HEK293 (cell line): ENCODE measurements around the gene PLEKHO2.

Experiments
- CTCF ChIA-PET: fragments of 350-600 bp; formaldehyde crosslinking; extraction: SDS; loops from one replicate; lab custom pipeline; 2021; ENCODE audit warnings: antibody characterized with exemption; lab: Yijun Ruan, JAX
- POLR2A ChIA-PET: fragments of 300-600 bp; formaldehyde crosslinking; extraction: SDS; loops from one replicate; lab custom pipeline; 2020; ENCODE audit warnings: antibody characterized with exemption, inconsistent platforms; lab: Yijun Ruan, JAX
- H3K27ac ChIP-seq: fragments of 200-500 bp; sonication (Bioruptor generic); 2 replicates; pipeline ENCODE4 v1.5.1; 2014; ENCODE audit warnings: low read depth, low read length, control low read depth, inconsistent platforms; ENCODE audit errors: extremely low read depth
- H3K36me3 ChIP-seq, 2 experiments: fragments of 200-500 bp in 1 of 2; sonication (Bioruptor generic) in 1 of 2; 1 replicate in 1 of 2; 2 replicates in 1 of 2; pipeline ENCODE4 v1.5.1; 2014 to 2017; ENCODE audit warnings: inconsistent platforms in 2 of 2, low read length in 2 of 2; ENCODE audit not compliant: control insufficient read depth in 2 of 2, insufficient read depth in 1 of 2
- H3K4me1 ChIP-seq: fragments of 200-500 bp; sonication (Bioruptor generic); 2 replicates; pipeline ENCODE4 v1.5.1; 2014; ENCODE audit warnings: mild to moderate bottlenecking, low read length, inconsistent platforms; ENCODE audit not compliant: control insufficient read depth, insufficient read depth
- H3K4me3 ChIP-seq: 2 replicates; pipeline ENCODE4 v1.5.1; 2011; ENCODE audit warnings: low read depth, mild to moderate bottlenecking, control low read depth, low read length, moderate library complexity
- H3K9me3 ChIP-seq: fragments of 200-500 bp; sonication (Bioruptor generic); 2 replicates; pipeline ENCODE4 v1.5.1; 2014; ENCODE audit warnings: low read depth, low read length, inconsistent platforms; ENCODE audit not compliant: control insufficient read depth, insufficient read depth
- EGR2 ChIP-seq: fragments of 450-650 bp; formaldehyde crosslinking; IDR thresholded peaks from 2 replicates; pipeline ENCODE4 v1.5.1; 2016; ENCODE audit warnings: low read depth, missing biosample characterization, missing genetic modification characterization
- GFI1B ChIP-seq: fragments of 450-650 bp; formaldehyde crosslinking; IDR thresholded peaks from 2 replicates; pipeline ENCODE4 v1.5.1; 2016; ENCODE audit warnings: missing biosample characterization, missing genetic modification characterization
- GLIS1 ChIP-seq: fragments of 450-650 bp; formaldehyde crosslinking; IDR thresholded peaks from 2 replicates; pipeline ENCODE4 v1.5.1; 2016; ENCODE audit warnings: missing biosample characterization, missing genetic modification characterization
- KLF1 ChIP-seq: fragments of 450-650 bp; formaldehyde crosslinking; IDR thresholded peaks from 2 replicates; pipeline ENCODE4 v1.5.1; 2016; ENCODE audit warnings: missing biosample characterization, missing genetic modification characterization
- KLF7 ChIP-seq: fragments of 450-650 bp; formaldehyde crosslinking; IDR thresholded peaks from 2 replicates; pipeline ENCODE4 v1.5.1; 2016; ENCODE audit warnings: missing biosample characterization, missing genetic modification characterization, borderline replicate concordance
- MEIS1 ChIP-seq: sonication (generic); formaldehyde crosslinking; IDR thresholded peaks from 2 replicates; pipeline ENCODE4 v1.8.1; 2022; ENCODE audit warnings: missing genetic modification reagents, mild to moderate bottlenecking, borderline replicate concordance
- SALL2 ChIP-seq: fragments of 450-650 bp; formaldehyde crosslinking; IDR thresholded peaks from 2 replicates; pipeline ENCODE4 v1.5.0; 2017; ENCODE audit warnings: missing biosample characterization, mild to moderate bottlenecking, missing genetic modification characterization, borderline replicate concordance
- SCRT2 ChIP-seq: fragments of 450-650 bp; formaldehyde crosslinking; IDR thresholded peaks from 2 replicates; pipeline ENCODE4 v1.5.1; 2016; ENCODE audit warnings: missing biosample characterization, missing genetic modification characterization
- ZBTB17 ChIP-seq: fragments of 450-650 bp; formaldehyde crosslinking; IDR thresholded peaks from 2 replicates; pipeline ENCODE4 v1.5.1; 2016; ENCODE audit warnings: missing biosample characterization, missing genetic modification characterization
- ZBTB8A ChIP-seq: fragments of 450-650 bp; formaldehyde crosslinking; IDR thresholded peaks from 2 replicates; pipeline ENCODE4 v1.5.1; 2016; ENCODE audit warnings: missing biosample characterization, missing genetic modification characterization
- ZFP41 ChIP-seq: fragments of 450-650 bp; formaldehyde crosslinking; IDR thresholded peaks from 2 replicates; pipeline ENCODE4 v1.5.1; 2016; ENCODE audit warnings: missing biosample characterization, missing genetic modification characterization, borderline replicate concordance
- ZFP69B ChIP-seq: fragments of 450-650 bp; formaldehyde crosslinking; IDR thresholded peaks from 2 replicates; pipeline ENCODE4 v1.5.1; 2016; ENCODE audit warnings: missing biosample characterization, missing genetic modification characterization
- ZNF157 ChIP-seq: fragments of 450-650 bp; formaldehyde crosslinking; IDR thresholded peaks from 2 replicates; pipeline ENCODE4 v1.5.1; 2016; ENCODE audit warnings: missing biosample characterization, missing genetic modification characterization
- ZNF174 ChIP-seq: fragments of 450-650 bp; formaldehyde crosslinking; IDR thresholded peaks from 2 replicates; pipeline ENCODE4 v1.5.0; 2017; ENCODE audit warnings: missing biosample characterization, mild to moderate bottlenecking, missing genetic modification characterization
- ZNF324 ChIP-seq: fragments of 450-650 bp; formaldehyde crosslinking; IDR thresholded peaks from 2 replicates; pipeline ENCODE4 v1.5.1; 2016; ENCODE audit warnings: missing biosample characterization, missing genetic modification characterization
- ZNF629 ChIP-seq: fragments of 450-650 bp; formaldehyde crosslinking; IDR thresholded peaks from 2 replicates; pipeline ENCODE4 v1.5.1; 2017; ENCODE audit warnings: missing biosample characterization, missing genetic modification characterization
- ZNF677 ChIP-seq: fragments of 450-650 bp; IDR thresholded peaks from 2 replicates; pipeline ENCODE4 v1.5.0; 2018; ENCODE audit warnings: missing biosample characterization, mild to moderate bottlenecking, missing genetic modification characterization, moderate library complexity
- ZNF792 ChIP-seq: fragments of 450-650 bp; formaldehyde crosslinking; IDR thresholded peaks from 2 replicates; pipeline ENCODE4 v1.5.1; 2016; ENCODE audit warnings: missing biosample characterization, missing genetic modification characterization
- ZNF837 ChIP-seq: fragments of 450-650 bp; formaldehyde crosslinking; IDR thresholded peaks from 2 replicates; pipeline ENCODE4 v1.5.1; 2016; ENCODE audit warnings: missing biosample characterization, missing genetic modification characterization
- TF ChIP-seq, protein P1 (sequence below): fragments of 450-650 bp; formaldehyde crosslinking; IDR thresholded peaks from 2 replicates; pipeline ENCODE4 v1.5.1; 2017; ENCODE audit warnings: missing biosample characterization, missing genetic modification characterization
- TF ChIP-seq, protein P2 (sequence below): fragments of 450-650 bp; formaldehyde crosslinking; IDR thresholded peaks from 2 replicates; pipeline ENCODE4 v1.5.1; 2016; ENCODE audit warnings: missing biosample characterization, missing genetic modification characterization

PLEKHO2 gene

DNA sequence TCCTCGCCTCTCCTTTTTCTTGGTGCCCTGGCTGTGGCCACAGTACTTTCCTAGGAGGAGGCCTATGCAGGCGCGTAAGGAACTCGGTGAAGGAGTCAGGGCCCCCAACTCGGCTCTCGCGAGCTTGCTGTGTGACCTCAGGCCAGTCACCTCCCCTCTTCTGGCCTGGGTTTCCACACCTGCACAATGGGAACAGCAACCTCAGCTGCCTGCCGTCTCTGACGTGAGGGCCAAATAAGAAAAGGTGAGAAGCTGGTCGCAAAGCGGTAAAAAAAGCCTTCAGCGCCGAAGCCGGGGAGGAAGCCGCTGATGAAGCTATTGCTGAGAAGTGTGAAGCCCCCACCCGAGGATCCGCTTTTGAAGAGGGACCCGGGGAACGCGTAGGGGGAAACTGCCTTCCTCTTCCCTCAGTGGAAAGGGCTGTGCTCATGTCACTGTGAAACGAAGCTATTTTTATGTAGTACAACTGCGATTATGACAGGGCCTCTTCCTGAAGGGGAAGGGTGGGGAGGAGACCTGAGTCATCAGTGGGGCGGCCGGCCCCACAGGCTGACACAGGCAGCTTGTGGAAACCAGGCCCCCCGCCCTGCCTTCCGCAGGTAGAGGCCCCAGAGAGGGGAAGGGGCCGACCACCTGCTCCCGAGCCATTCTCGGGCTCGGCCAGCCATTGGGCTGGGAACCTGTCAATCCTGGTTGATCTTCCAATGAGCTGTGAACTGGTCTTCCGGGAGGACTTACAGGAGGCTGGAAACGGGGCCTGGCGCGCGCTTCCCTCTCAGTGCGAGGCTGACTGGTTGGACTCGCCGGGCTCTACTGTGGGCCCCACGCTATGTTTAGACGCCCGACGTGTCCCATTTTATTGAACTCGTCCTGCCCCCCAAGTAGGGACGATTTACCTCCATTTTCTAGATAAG is 52.0 kb downstream of the PLEKHO2 start (continued):
- TF ChIP-seq, protein P1, sequence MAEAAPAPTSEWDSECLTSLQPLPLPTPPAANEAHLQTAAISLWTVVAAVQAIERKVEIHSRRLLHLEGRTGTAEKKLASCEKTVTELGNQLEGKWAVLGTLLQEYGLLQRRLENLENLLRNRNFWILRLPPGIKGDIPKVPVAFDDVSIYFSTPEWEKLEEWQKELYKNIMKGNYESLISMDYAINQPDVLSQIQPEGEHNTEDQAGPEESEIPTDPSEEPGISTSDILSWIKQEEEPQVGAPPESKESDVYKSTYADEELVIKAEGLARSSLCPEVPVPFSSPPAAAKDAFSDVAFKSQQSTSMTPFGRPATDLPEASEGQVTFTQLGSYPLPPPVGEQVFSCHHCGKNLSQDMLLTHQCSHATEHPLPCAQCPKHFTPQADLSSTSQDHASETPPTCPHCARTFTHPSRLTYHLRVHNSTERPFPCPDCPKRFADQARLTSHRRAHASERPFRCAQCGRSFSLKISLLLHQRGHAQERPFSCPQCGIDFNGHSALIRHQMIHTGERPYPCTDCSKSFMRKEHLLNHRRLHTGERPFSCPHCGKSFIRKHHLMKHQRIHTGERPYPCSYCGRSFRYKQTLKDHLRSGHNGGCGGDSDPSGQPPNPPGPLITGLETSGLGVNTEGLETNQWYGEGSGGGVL (tag by site-specific recombination), result no peak

DNA sequence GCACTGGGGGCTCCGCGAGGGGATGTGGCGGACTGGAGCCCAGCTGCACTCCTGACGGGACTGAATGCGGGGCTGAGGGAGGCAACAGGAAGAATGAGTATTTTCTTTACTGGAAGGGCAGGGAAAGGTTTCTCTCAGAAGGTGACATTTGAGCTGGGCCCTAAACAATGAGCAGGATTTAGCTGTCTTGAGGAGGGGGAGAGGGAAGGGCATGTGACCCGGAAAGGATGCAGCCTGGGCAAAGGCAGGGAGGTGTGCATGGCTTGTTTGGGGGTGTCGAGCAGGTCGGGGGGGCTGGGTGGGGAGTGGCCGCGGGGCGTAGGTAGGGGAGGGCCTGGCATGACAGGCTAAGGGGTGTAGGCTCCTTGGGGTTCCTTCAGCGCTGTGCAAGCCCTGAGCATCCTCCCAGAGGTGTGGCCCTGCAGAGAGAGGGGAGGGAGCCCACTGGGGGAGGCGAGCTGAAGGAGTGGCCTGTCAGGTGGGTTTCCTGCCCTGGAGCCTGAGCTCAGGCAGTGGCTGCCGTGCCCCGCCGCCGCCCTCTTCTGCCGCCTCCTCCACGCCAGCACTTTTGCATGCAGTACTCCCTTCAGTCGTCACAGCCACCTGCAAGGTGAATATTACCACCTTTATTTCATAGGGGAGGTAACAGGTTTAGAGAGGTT is 52.8 kb downstream of the PLEKHO2 start:
- Histone ChIP-seq H3K4me1 (no peaks in the 10 kb centered on the region), H3K36me3 (no peaks in the 10 kb centered on the region), H3K27ac (no peak overlapping the region), H3K9me3 (no peaks in the 10 kb centered on the region), H3K4me3 (no peak overlapping the region)
- ChIA-PET CTCF (no interaction called here), POLR2A (no interaction called here)
- TF ChIP-seq KLF1 (0 out of 2 replicates have a peak, but pooled peaks have one; percentile 23), MEIS1 (CRISPR knock-in tag) (no peak)
- TF ChIP-seq, all 188 proteins: peak for 1

DNA sequence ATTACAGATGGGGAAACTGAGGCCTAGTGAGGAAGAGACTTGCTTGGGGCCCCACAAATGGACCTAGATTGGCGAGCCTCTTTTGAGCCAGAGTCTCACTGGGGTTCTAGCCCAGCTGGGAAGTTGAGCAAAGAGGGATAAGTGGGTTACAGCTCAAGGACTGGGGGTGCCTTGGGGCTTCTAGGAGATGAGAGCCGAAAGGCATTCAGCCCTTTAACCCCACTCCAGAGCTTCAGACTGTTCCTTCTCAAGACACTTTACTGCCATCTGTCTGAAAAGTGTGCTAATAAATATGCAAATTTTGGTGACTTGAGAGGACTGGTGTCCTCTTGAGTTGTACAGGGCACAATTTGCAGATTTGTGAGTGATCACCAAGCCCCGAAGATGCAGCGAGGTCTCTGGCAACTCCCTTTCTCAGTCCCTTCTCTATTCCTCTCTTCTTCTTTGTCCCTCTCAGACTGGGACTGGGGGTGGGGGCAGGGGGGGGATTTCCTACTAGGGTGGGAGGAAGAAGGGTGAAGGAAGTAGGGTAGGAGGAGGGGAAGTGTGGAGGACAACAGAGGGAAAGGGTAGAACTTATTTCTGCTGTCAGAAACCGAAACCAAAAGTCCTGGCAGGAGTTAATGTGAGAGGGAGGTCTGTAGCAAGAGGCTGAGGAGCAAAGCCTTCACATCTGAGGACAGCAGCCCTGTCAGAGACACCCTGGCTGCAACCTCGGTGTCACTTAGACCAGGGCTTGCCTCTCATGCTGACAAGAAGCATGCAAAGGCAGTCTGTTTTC is 53.8 kb downstream of the PLEKHO2 start:
- Histone ChIP-seq H3K36me3 (no peaks in the 10 kb centered on the region), H3K9me3 (no peaks in the 10 kb centered on the region), H3K4me3 (no peak overlapping the region), H3K27ac (no peak overlapping the region), H3K4me1 (no peaks in the 10 kb centered on the region)
- TF ChIP-seq, protein P1 (tag by site-specific recombination), result peak; percentile 59; the same call in 1 of the 2 replicates
- no peak for TF ChIP-seq ZBTB17 (tag by site-specific recombination)
- POLR2A ChIA-PET, result no interaction called here
- CTCF ChIA-PET, result no interaction called here

DNA sequence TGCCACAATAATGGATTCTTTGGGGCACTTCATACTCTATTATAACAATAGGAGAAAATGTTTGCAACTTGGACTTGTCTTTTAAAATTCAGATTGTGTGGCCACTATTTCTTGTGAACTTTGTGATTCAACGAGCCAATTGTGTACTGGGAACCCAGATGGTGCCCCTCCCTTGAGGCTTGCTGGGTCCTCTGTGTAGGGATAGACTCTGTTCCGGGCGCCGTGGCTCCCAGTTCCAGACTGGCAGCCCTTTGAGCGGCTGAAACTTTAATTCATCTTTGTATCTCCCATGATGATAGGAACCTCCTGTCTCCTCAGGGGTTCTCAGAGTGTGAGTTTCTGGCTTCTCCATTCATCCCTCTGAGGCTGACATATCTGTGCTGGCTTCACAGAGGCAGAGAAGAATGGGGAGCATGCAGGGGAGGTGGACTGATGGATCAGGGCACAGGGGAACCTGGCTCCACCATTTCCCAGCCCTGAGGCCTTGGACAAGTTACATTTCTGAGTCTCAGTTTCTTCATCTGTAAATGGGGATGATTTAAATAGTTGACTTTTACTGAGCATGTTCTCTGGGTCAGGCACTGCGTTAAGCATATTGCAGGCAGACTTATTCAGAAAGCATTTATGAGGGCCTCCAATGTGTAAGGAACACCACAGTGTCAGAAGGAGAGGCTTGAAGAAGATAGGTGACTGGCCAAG is 54.8 kb downstream of the PLEKHO2 start:
- Histone ChIP-seq H3K27ac (no peak overlapping the region), H3K4me3 (no peak overlapping the region), H3K9me3 (no peaks in the 10 kb centered on the region), H3K36me3 (no peaks in the 10 kb centered on the region), H3K4me1 (no peaks in the 10 kb centered on the region)
- ChIA-PET POLR2A (no interaction called here), CTCF (no interaction called here)
- TF ChIP-seq SALL2 (tag by site-specific recombination) (no peak), ZNF157 (no peak), GFI1B (tag by site-specific recombination) (no peak), ZNF324 (tag by site-specific recombination) (no peak), ZNF677 (tag by site-specific recombination) (no peak), ZNF837 (no peak), EGR2 (tag by site-specific recombination) (no peak), ZNF792 (no peak), GLIS1 (tag by site-specific recombination) (no peak), ZFP69B (tag by site-specific recombination) (no peak), ZNF174 (tag by site-specific recombination) (no peak), KLF7 (tag by site-specific recombination) (no peak), ZNF629 (tag by site-specific recombination) (no peak), ZFP41 (tag by site-specific recombination) (no peak), ZBTB8A (no peak), SCRT2 (tag by site-specific recombination) (no peak)
- TF ChIP-seq, protein P2, sequence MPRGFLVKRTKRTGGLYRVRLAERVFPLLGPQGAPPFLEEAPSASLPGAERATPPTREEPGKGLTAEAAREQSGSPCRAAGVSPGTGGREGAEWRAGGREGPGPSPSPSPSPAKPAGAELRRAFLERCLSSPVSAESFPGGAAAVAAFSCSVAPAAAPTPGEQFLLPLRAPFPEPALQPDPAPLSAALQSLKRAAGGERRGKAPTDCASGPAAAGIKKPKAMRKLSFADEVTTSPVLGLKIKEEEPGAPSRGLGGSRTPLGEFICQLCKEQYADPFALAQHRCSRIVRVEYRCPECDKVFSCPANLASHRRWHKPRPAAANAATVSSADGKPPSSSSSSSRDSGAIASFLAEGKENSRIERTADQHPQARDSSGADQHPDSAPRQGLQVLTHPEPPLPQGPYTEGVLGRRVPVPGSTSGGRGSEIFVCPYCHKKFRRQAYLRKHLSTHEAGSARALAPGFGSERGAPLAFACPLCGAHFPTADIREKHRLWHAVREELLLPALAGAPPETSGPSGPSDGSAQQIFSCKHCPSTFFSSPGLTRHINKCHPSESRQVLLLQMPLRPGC (tag by site-specific recombination), result no peak
